Lower leg skin (tissue), 3 donors: ENCODE data around the gene SRMS.

Experiments used
- CTCF ChIP-seq, 3 donors: fragments of 450-650 bp; IDR thresholded peaks; one replicate each; pipeline ENCODE4 v1.5.1; 2016; ENCODE audit warnings: antibody characterized with exemption in 3 of 3, mild to moderate bottlenecking in 3 of 3, moderate library complexity in 2 of 3
- POLR2A ChIP-seq, 2 donors: fragments of 450-650 bp; IDR thresholded peaks; one replicate each; pipeline ENCODE4 v1.6.1; 2016 to 2017; ENCODE audit warnings: antibody characterized with exemption in 2 of 2, mild to moderate bottlenecking in 1 of 2, moderate library complexity in 1 of 2

- TF ChIP-seq CTCF (IDR thresholded peaks at IDR 0.05) = no peak
- no peak for TF ChIP-seq POLR2A (IDR thresholded peaks at IDR 0.05)
Observed at GRCh38 chr20:63542031-63542559, 5.5 kb downstream of the SRMS start.
